NK-92 (cell line): ENCODE measurements around the gene HGF.
"Not testable (repeated sequence)": the region's sequence is repeated elsewhere in the genome, so short reads cannot be mapped to it uniquely, and the experiment has no call there.

Experiments used
- DNase-seq: peaks from one replicate; lab custom pipeline; 2025; ENCODE audit not compliant: unreplicated experiment; lab: John Stamatoyannopoulos, UW

Gene HGF

GRCh38 chr7:81725003-81725811 is 44.6 kb downstream of the HGF start:
- no peak for DNase-seq

GRCh38 chr7:81722250-81722649 is 47.6 kb downstream of the HGF start:
- not testable (repeated sequence) for DNase-seq

GRCh38 chr7:81721437-81721836 is 48.4 kb downstream of the HGF start:
- no peak for DNase-seq

- no peak for DNase-seq
Measured at GRCh38 chr7:81719865-81720264, 50.0 kb downstream of the HGF start.

GRCh38 chr7:81715984-81716588 is 53.8 kb downstream of the HGF start:
- no peak for DNase-seq

- no peak for DNase-seq
Measured at GRCh38 chr7:81714306-81714705, 55.5 kb downstream of the HGF start.

- DNase-seq = no peak
Measured at GRCh38 chr7:81710751-81711150, 59.1 kb downstream of the HGF start.

GRCh38 chr7:81709836-81710235 is 60.0 kb downstream of the HGF start:
- DNase-seq = no peak

- DNase-seq = no peak
Measured at GRCh38 chr7:81707966-81708365, 61.9 kb downstream of the HGF start.

GRCh38 chr7:81707196-81707595 is 62.7 kb downstream of the HGF start:
- DNase-seq = no peak

GRCh38 chr7:81705206-81705605 is 64.6 kb downstream of the HGF start:
- DNase-seq = no peak

GRCh38 chr7:81704595-81704994 is 65.3 kb downstream of the HGF start:
- DNase-seq = no peak

GRCh38 chr7:81698965-81699364 is 70.9 kb downstream of the HGF start:
- no peak for DNase-seq

GRCh38 chr7:81694711-81695110 is 75.1 kb downstream of the HGF start:
- DNase-seq = no peak

- DNase-seq = no peak
Measured at GRCh38 chr7:81693894-81694293, 76.0 kb downstream of the HGF start.

- no peak for DNase-seq
Measured at GRCh38 chr7:81693080-81693479, 76.8 kb downstream of the HGF start.

GRCh38 chr7:81692146-81692905 is 77.5 kb downstream of the HGF start:
- DNase-seq = no peak

- no peak for DNase-seq
Measured at GRCh38 chr7:81691199-81691821, 78.5 kb downstream of the HGF start.

GRCh38 chr7:81690688-81691087 is 79.2 kb downstream of the HGF start:
- DNase-seq = no peak

GRCh38 chr7:81690251-81690650 is 79.6 kb downstream of the HGF start:
- no peak for DNase-seq

GRCh38 chr7:81688622-81689411 is 81.0 kb downstream of the HGF start:
- no peak for DNase-seq
